Esophagus muscularis mucosa (tissue), 4 donors: Measurements from ENCODE around the gene CDA.

Source experiments
- CTCF ChIP-seq, 3 experiments: fragments of 200-600 bp in 2 of 3; fragments of 450-650 bp in 1 of 3; sonication (generic) in 2 of 3; IDR thresholded peaks; one replicate each; pipeline ENCODE4 v1.5.1; 2017 to 2019; ENCODE audit warnings: antibody characterized with exemption in 3 of 3, mild to moderate bottlenecking in 2 of 3, moderate library complexity in 1 of 3
- EP300 ChIP-seq: sonication (generic); formaldehyde crosslinking; IDR thresholded peaks from one replicate; pipeline ENCODE4 v1.6.1; 2017; ENCODE audit warnings: antibody characterized with exemption
- POLR2A ChIP-seq: fragments of 450-650 bp; IDR thresholded peaks from one replicate; pipeline ENCODE4 v1.6.1; 2017; ENCODE audit warnings: antibody characterized with exemption, moderate library complexity, mild to moderate bottlenecking, low read depth

- TF ChIP-seq POLR2A (no peak), CTCF (IDR thresholded peaks at IDR 0.05) (no peak), EP300 (no peak)
These were observed 33.2 kb upstream of the CDA start for GRCh38 chr1:20555758-20556120.
